ENCODE results near the gene MOBP. TPM values are rescaled to one million over a fixed set of nuclear protein-coding genes. Genes with fewer than 3 reads are reported as not detected.

MOBP gene
- total RNA-seq, 1 experiment from 2014 or later = 1.0 TPM

DNA sequence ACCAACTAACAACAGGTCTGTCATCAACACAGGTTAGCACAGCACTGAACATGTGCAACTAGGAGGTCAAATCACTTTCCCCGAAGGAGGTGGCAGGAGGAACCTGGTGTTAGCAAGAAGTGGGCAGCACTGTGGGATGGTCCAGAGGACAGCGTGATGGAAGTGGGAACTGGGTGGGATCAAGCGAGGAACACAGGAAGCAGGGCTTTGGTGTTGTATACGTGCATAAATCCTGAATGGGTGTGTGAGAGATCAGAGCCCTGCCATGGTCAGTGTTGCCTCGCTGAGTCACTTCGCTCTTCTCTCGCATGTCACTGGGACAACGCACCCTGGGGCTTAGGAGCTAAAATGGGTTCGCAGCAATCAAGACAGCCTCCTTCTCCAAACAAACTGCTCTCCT is 62.1 kb downstream of the MOBP start:
- H3K4me3 ChIP-seq (ENCODE audit: insufficient read depth, low read depth, low read length) = no peak overlapping the region
- no peak for DNase-seq
- no peaks in the 10 kb centered on the region for H3K27me3 ChIP-seq (ENCODE audit: control insufficient read depth, insufficient read depth, low read length)
- no peaks in the 10 kb centered on the region for H3K36me3 ChIP-seq (replicated peaks; ENCODE audit: control insufficient read depth, insufficient read depth, low read length)

- Histone ChIP-seq H3K4me3 (ENCODE audit: insufficient read depth, low read depth, low read length) (no peak overlapping the region), H3K27me3 (ENCODE audit: control insufficient read depth, insufficient read depth, low read length) (no peaks in the 10 kb centered on the region), H3K36me3 (replicated peaks; ENCODE audit: control insufficient read depth, insufficient read depth, low read length) (no peaks in the 10 kb centered on the region)
- no peak for DNase-seq
Measured at GRCh38 chr3:39531066-39531465, 63.6 kb downstream of the MOBP start.

DNA sequence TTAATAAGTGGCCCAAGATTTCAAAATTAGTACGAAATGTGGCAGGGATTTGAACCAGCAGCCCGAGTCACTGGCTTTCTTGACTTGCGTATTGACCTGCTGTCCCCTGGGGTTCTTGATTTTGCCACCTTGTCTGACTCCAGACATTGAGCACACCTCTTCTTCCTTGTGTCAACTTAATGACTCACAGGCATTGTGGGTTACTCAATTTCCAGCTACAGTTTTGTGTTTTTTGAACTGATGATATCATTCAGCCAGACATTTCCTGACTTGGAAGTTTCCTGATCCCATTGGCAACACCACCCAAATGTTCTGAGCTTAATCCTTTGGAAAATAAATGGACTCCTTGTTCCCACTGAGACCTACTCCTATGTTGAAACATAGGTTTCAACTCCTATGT is 64.2 kb downstream of the MOBP start:
- H3K4me3 ChIP-seq (ENCODE audit: insufficient read depth, low read depth, low read length) = no peak overlapping the region
- no peaks in the 10 kb centered on the region for H3K27me3 ChIP-seq (ENCODE audit: control insufficient read depth, insufficient read depth, low read length)
- H3K36me3 ChIP-seq (replicated peaks; ENCODE audit: control insufficient read depth, insufficient read depth, low read length) = no peaks in the 10 kb centered on the region
- DNase-seq = no peak

DNA sequence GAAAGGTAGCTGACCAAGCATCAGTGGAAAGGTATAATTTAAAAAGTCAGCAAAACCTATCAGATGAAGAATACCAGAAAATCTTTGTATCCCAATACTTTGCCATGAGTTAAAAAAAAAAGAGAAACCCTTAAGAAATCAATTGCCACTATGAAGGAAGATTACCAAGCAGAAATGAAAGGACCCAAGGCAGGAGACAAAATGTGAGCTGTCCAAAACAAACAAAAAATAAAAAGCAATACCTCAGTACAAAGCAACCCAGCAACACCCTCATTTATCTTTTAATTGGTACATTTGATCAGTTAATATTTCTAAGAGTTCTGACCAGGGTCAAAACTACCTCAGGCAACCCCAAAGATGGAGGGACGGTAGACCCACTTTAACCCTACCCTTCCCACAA is 65.3 kb downstream of the MOBP start:
- no peaks in the 10 kb centered on the region for H3K27me3 ChIP-seq (ENCODE audit: control insufficient read depth, insufficient read depth, low read length)
- DNase-seq = no peak
- no peak overlapping the region for H3K4me3 ChIP-seq (ENCODE audit: insufficient read depth, low read depth, low read length)
- no peaks in the 10 kb centered on the region for H3K36me3 ChIP-seq (replicated peaks; ENCODE audit: control insufficient read depth, insufficient read depth, low read length)

DNA sequence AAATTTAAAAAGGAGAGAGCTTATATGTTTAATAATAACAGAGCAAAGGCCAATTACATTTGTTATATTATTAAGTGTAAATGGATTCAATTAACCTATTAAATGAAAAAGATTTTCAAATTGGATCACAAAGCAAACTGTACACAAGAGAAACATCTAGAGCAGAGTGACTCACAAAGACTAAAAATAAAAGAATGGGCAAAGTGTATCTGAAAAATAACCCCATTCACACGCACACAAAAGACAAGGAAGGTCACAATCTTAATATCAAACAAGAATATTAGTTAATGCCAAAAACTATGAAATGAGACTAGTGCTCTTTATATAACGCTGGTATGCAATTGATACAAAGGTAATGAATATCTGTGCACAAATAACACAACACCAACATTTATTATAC is 65.7 kb downstream of the MOBP start:
- Histone ChIP-seq H3K36me3 (replicated peaks; ENCODE audit: control insufficient read depth, insufficient read depth, low read length) (no peaks in the 10 kb centered on the region), H3K27me3 (ENCODE audit: control insufficient read depth, insufficient read depth, low read length) (no peaks in the 10 kb centered on the region), H3K4me3 (ENCODE audit: insufficient read depth, low read depth, low read length) (no peak overlapping the region)
- DNase-seq = no peak

DNA sequence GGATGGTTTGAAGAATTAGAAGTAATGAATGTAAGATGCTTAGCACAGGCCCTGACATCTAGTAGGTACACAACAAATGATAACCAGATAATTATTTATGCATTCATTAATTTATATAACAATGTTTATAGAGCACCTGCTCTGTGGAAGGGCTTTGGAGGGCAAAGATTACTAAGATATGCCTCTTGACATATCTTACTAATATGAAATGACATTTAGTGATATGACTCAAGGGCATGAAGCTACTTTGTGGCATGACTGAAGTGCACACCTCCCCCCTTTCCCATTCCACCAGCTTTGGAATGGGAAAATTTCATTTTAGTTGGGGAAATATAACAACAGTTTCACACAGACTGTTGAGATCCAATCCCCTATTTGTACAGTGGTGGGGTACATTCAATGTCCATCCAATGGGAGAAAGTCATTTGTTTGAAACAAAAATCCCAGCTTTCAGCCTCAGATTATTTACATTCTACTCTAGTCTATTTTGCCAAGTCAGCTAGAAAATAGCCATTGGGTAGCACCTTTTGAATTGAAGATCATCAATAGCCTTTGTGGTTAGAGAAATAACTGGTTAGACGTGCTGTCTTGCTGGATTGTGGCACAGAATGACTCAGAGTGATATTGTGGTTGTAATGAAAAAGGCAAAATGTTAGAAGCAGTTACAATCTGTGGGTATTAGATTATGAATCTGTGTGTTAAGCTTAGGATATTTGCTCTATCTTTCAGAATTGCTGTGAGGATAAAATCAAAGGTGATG is 72.9 kb downstream of the MOBP start:
- Histone ChIP-seq H3K27me3 (ENCODE audit: control insufficient read depth, insufficient read depth, low read length) (no peaks in the 10 kb centered on the region), H3K36me3 (replicated peaks; ENCODE audit: control insufficient read depth, insufficient read depth, low read length) (no peaks in the 10 kb centered on the region), H3K4me3 (ENCODE audit: insufficient read depth, low read depth, low read length) (no peak overlapping the region)
- no peak for DNase-seq

GRCh38 chr3:39541442-39541841 is 74.0 kb downstream of the MOBP start:
- DNase-seq = no peak
- Histone ChIP-seq H3K27me3 (ENCODE audit: control insufficient read depth, insufficient read depth, low read length) (no peaks in the 10 kb centered on the region), H3K4me3 (ENCODE audit: insufficient read depth, low read depth, low read length) (no peak overlapping the region), H3K36me3 (replicated peaks; ENCODE audit: control insufficient read depth, insufficient read depth, low read length) (no peaks in the 10 kb centered on the region)

DNA sequence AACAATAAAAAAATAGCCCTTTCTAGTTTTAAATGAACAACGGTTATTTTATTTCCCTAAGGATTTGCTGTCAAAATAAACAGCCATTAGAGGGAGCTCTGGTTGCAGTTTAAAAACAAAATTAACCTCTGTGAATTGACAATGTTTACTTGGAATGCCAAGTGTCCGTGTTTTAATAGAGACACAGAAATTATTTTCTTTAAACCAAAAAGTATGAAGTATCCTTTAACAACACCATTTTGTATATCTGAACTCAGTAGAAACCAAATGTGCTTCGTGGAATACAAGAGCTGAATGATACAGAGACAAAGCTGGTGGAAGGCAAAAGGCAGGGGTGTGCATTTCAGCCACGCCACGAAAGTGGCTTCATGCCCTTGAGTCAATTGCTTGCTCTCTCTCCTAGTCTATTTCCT is 74.4 kb downstream of the MOBP start:
- peak; percentile 8 for DNase-seq
- H3K27me3 ChIP-seq (ENCODE audit: control insufficient read depth, insufficient read depth, low read length) = no peaks in the 10 kb centered on the region
- H3K4me3 ChIP-seq (ENCODE audit: insufficient read depth, low read depth, low read length) = no peak overlapping the region
- no peaks in the 10 kb centered on the region for H3K36me3 ChIP-seq (replicated peaks; ENCODE audit: control insufficient read depth, insufficient read depth, low read length)

GRCh38 chr3:39542588-39542988 is 75.1 kb downstream of the MOBP start:
- no peak for DNase-seq
- Histone ChIP-seq H3K27me3 (ENCODE audit: control insufficient read depth, insufficient read depth, low read length) (no peaks in the 10 kb centered on the region), H3K4me3 (ENCODE audit: insufficient read depth, low read depth, low read length) (no peak overlapping the region), H3K36me3 (replicated peaks; ENCODE audit: control insufficient read depth, insufficient read depth, low read length) (no peaks in the 10 kb centered on the region)

DNA sequence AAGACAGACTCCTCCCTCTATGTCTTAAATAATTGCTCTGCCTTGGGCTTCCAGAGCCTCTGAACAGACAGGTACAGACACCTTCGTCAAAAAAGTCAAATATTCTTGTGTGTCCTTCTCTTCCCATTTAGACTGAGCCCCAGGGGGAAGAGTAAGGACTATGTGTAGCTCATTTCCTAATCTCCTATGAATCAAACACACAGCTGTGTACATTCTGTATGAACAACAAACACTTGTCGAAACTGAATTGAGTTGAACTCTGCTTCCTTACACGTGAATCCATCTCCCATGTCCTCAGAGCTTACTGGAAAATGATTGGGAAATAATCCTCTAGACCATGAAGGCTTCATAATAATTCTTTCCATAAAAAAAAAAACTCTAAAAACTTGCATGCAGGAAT is 80.8 kb downstream of the MOBP start:
- Histone ChIP-seq H3K27me3 (ENCODE audit: control insufficient read depth, insufficient read depth, low read length) (no peaks in the 10 kb centered on the region), H3K36me3 (replicated peaks; ENCODE audit: control insufficient read depth, insufficient read depth, low read length) (no peaks in the 10 kb centered on the region), H3K4me3 (ENCODE audit: insufficient read depth, low read depth, low read length) (no peak overlapping the region)
- no peak for DNase-seq

DNA sequence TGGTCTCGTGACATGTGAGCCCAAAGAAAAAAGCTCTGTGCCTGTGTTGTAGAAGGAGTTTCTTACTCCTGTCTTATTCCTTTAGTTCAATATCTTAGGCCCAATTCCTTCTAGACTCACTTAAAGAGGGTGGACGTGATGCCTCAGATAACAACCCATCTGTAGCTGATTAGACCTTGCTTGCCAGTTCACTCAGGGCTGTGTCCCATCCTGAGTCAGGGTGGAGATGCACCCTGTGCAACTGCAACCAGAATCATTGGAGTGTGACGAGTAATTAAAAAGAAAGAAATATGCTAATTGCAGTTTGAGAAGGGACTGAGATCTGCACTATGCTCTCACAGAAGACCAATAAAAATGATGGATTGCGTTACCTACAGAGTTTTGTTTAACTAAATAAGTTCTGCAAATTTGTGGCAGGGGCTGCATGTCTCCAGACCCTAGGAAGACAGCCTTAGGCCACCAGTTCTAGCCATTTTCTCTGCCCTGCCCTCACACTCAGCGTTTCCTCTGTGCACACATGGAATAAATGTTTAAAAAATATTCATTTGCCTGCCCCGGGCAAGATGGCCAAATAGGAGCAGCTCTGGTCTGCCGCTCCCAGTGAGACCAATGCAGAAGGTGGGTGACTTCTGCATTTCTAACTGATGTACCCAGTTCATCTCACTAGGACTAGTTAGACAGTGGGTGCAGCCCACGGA is 83.0 kb downstream of the MOBP start:
- no peaks in the 10 kb centered on the region for H3K36me3 ChIP-seq (replicated peaks; ENCODE audit: control insufficient read depth, insufficient read depth, low read length)
- no peak overlapping the region for H3K4me3 ChIP-seq (ENCODE audit: insufficient read depth, low read depth, low read length)
- no peak for DNase-seq

More for the DNA sequence above, 83.0 kb downstream of the MOBP start:
- no peaks in the 10 kb centered on the region for H3K27me3 ChIP-seq (ENCODE audit: control insufficient read depth, insufficient read depth, low read length)

Other genes with a start within 250 kb of the MOBP start
- gene CX3CR1, start 187.6 kb upstream of the MOBP start, total RNA-seq (2014; rRNA removed; shearing (Covaris generic)) = 0.03 and 1.0 TPM in 2 replicates
- 0.15 TPM in 1 of 2 replicates, not detected in the other for gene CCR8, start 138.0 kb upstream of the MOBP start, total RNA-seq (2014; rRNA removed; shearing (Covaris generic))
- gene SLC25A38, start 84.3 kb upstream of the MOBP start, total RNA-seq (2014; rRNA removed; shearing (Covaris generic)) = 45.1 and 50.7 TPM in 2 replicates
- gene RPSA, start 61.0 kb upstream of the MOBP start, total RNA-seq (2014; rRNA removed; shearing (Covaris generic)) = 3,033 and 3,141 TPM in 2 replicates